ENCODE data around the gene TEX30. TPM values are rescaled to one million over a fixed set of nuclear protein-coding genes. Genes with fewer than 3 reads are reported as not detected.
A peak's percentile ranks its signal among the peaks of the same experiment; 100 is the strongest.
"Not testable (repeated sequence)": the region's sequence is repeated elsewhere in the genome, so short reads cannot be mapped to it uniquely, and the experiment has no call there.

Gene TEX30
- total RNA-seq, 2 experiments from 2014 or later = 30.5 to 32.8 TPM

- POLR2A ChIA-PET = no interaction called here
- intact Hi-C loops (cut with micrococcal nuclease) = no loop called here
- DNase-seq (no peak), ATAC-seq (no peak)
- Mint-ChIP-seq H3K9me3 (no peaks in the 10 kb centered on the region), H3K27me3 (peaks cover 8% of the 10 kb centered on the region), H3K36me3 (ENCODE audit: low read depth) (peaks cover 14% of the 10 kb centered on the region), H3K4me3 (no peak overlapping the region), H3K27ac (no peak overlapping the region), H3K4me1 (ENCODE audit: low read depth) (peaks cover 6% of the 10 kb centered on the region)
- TF ChIP-seq CTCF (IDR thresholded peaks at IDR 0.05) = no peak
- CTCF ChIA-PET = interaction anchor here (1.4 kb wide), 1 partner anchor 20 kb away, joined by 3 read pairs; the partner anchor contains the start of gene TEX30
Observed at GRCh38 chr13:102793611-102794355, 20.2 kb upstream of the TEX30 start.

GRCh38 chr13:102792396-102792795, 18.8 kb upstream of the TEX30 start:
- intact Hi-C loops (cut with micrococcal nuclease) = no loop called here
- H3K4me3 Mint-ChIP-seq = no peak overlapping the region
- H3K9me3 Mint-ChIP-seq = no peaks in the 10 kb centered on the region
- peaks cover 8% of the 10 kb centered on the region for H3K27me3 Mint-ChIP-seq
- ChIA-PET POLR2A (no interaction called here), CTCF (no interaction called here)
- no peak overlapping the region for H3K27ac Mint-ChIP-seq
- ATAC-seq (no peak), DNase-seq (no peak)
- TF ChIP-seq CTCF (IDR thresholded peaks at IDR 0.05) = no peak
- peaks cover 5% of the 10 kb centered on the region for H3K4me1 Mint-ChIP-seq (ENCODE audit: low read depth)
- peaks cover 18% of the 10 kb centered on the region for H3K36me3 Mint-ChIP-seq (ENCODE audit: low read depth)

GRCh38 chr13:102788683-102789082, 15.1 kb upstream of the TEX30 start:
- Mint-ChIP-seq H3K4me3 (no peak overlapping the region), H3K9me3 (no peaks in the 10 kb centered on the region), H3K27me3 (no peaks in the 10 kb centered on the region), H3K27ac (no peak overlapping the region), H3K4me1 (ENCODE audit: low read depth) (no peaks in the 10 kb centered on the region), H3K36me3 (ENCODE audit: low read depth) (peaks cover 15% of the 10 kb centered on the region)
- DNase-seq (no peak), ATAC-seq (no peak)
- POLR2A ChIA-PET = interaction anchor here (0.7 kb wide), 1 partner anchor 16 kb away, joined by 3 read pairs; the partner anchor contains the start of gene TEX30
- CTCF ChIA-PET = interaction anchor here (0.7 kb wide), 1 partner anchor 12 kb away, joined by 3 read pairs; no protein-coding TSS in a partner anchor
- TF ChIP-seq CTCF (IDR thresholded peaks at IDR 0.05) = no peak
- intact Hi-C loops (cut with micrococcal nuclease) = no loop called here

GRCh38 chr13:102784483-102784882, 10.9 kb upstream of the TEX30 start:
- ChIA-PET CTCF (interaction anchor here (1.0 to 2.8 kb wide), 2 partner anchors 15 to 190 kb away, joined by 3 to 7 read pairs; no protein-coding TSS in a partner anchor), POLR2A (interaction anchor here (1.3 kb wide), 1 partner anchor 11 kb away, joined by 4 read pairs; the partner anchor contains the start of gene TEX30)
- Mint-ChIP-seq H3K4me1 (ENCODE audit: low read depth) (peaks cover 15% of the 10 kb centered on the region), H3K27ac (no peak overlapping the region), H3K27me3 (no peaks in the 10 kb centered on the region), H3K9me3 (peaks cover 1% of the 10 kb centered on the region), H3K4me3 (no peak overlapping the region), H3K36me3 (ENCODE audit: low read depth) (peaks cover 31% of the 10 kb centered on the region)
- intact Hi-C loops (cut with micrococcal nuclease) = no loop called here
- TF ChIP-seq CTCF (IDR thresholded peaks at IDR 0.05) = no peak
- no peak for DNase-seq
- ATAC-seq = no peak

- H3K36me3 Mint-ChIP-seq (ENCODE audit: low read depth) = peaks cover 25% of the 10 kb centered on the region
- POLR2A ChIA-PET = no interaction called here
- H3K4me1 Mint-ChIP-seq (ENCODE audit: low read depth) = peaks cover 29% of the 10 kb centered on the region
- no peaks in the 10 kb centered on the region for H3K27me3 Mint-ChIP-seq
- no peak for TF ChIP-seq CTCF (IDR thresholded peaks at IDR 0.05)
- CTCF ChIA-PET = interaction anchor here (1.7 kb wide), 1 partner anchor 10 kb away, joined by 5 read pairs; no protein-coding TSS in a partner anchor
- intact Hi-C loops (cut with micrococcal nuclease) = no loop called here
- no peak overlapping the region for H3K4me3 Mint-ChIP-seq
- H3K27ac Mint-ChIP-seq = no peak overlapping the region
- peaks cover 1% of the 10 kb centered on the region for H3K9me3 Mint-ChIP-seq
- DNase-seq (no peak), ATAC-seq (no peak)
Observed at GRCh38 chr13:102781591-102781990, 8.0 kb upstream of the TEX30 start.

- POLR2A ChIA-PET; H3K9me3 Mint-ChIP-seq; H3K27me3 Mint-ChIP-seq; DNase-seq; intact Hi-C loops (cut with micrococcal nuclease); H3K4me3 Mint-ChIP-seq; ATAC-seq; CTCF ChIA-PET: not testable (repeated sequence)
- Mint-ChIP-seq H3K4me1 (ENCODE audit: low read depth) (peaks cover 29% of the 10 kb centered on the region), H3K27ac (peak overlapping the region; percentile 96), H3K36me3 (ENCODE audit: low read depth) (peaks cover 25% of the 10 kb centered on the region)
Observed at GRCh38 chr13:102780656-102781055, 7.1 kb upstream of the TEX30 start.
